Hematopoietic multipotent progenitor cell (in vitro differentiated cells): ENCODE data around the gene TMEM266. TPM values are rescaled to one million over a fixed set of nuclear protein-coding genes. Genes with fewer than 3 reads are reported as not detected.
"Not testable (repeated sequence)": the region's sequence is repeated elsewhere in the genome, so short reads cannot be mapped to it uniquely, and the experiment has no call there.

ENCODE experiments used
- DNase-seq, 3 donors: peaks; one replicate each; pipeline ENCODE4 v3.0.0-alpha.2; 2011 to 2015; ENCODE audit warnings: low read depth in 2 of 3, low spot score in 2 of 3
- total RNA-seq: library from RNA; depleted of rRNA; stranded (reverse); fragments of >200 nt; gene quantifications from one replicate; pipeline ENCODE4 v1.2.3, GENCODE V29; 2012

TMEM266 gene, protein sequence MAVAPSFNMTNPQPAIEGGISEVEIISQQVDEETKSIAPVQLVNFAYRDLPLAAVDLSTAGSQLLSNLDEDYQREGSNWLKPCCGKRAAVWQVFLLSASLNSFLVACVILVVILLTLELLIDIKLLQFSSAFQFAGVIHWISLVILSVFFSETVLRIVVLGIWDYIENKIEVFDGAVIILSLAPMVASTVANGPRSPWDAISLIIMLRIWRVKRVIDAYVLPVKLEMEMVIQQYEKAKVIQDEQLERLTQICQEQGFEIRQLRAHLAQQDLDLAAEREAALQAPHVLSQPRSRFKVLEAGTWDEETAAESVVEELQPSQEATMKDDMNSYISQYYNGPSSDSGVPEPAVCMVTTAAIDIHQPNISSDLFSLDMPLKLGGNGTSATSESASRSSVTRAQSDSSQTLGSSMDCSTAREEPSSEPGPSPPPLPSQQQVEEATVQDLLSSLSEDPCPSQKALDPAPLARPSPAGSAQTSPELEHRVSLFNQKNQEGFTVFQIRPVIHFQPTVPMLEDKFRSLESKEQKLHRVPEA
- not detected for total RNA-seq

DNA sequence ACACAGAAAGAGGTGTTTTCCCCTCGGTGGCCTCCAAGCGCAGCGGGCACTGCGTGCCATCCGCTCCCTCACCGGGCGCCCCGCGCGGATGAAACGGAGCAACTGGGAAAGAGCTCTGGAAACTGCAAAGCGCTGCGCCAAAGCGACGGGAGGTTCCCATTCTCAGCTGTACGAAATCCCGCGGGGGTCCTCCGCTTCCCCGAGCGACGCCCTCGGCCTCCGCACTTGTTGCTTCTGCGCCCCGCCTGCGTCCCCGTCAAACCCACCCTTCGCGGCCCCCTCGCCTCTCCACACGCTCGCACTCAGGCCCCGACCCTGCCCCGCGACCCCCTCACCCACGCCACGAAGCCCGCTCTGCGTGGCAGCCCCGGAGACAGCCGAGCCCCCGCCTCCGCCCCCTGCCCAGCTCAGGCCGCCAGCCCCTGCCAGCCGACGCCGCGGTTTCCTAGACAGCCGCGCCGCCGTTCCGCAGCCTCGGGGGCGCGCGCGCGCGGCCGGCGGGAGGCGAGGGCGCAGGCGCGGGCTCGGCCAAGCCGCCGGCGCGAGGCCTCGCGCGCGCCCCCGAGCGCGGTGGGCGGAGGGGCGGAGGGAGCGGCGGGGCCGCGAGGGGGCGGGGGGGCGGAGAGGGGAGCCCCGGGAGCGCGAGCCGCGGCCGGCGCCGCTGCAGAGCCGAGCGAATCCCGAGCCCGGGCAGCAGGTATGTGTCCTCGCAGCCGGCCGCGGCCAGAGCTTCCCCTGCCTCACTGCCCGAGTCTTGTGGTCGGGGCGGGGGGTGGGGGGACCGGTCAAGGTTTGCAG lies at the start of gene TMEM266:
Gene TMEM266 (plus strand): TSS at position 666 of the 798 bp plus-strand sequence. CDS start 74,279 bp downstream, outside the sequence.
- DNase-seq: peak in 2 of 3 donors; percentile 51 to 60

GRCh38 chr15:76010613-76011012 lies 49.2 kb upstream of the TMEM266 start:
- no peak for DNase-seq

DNA sequence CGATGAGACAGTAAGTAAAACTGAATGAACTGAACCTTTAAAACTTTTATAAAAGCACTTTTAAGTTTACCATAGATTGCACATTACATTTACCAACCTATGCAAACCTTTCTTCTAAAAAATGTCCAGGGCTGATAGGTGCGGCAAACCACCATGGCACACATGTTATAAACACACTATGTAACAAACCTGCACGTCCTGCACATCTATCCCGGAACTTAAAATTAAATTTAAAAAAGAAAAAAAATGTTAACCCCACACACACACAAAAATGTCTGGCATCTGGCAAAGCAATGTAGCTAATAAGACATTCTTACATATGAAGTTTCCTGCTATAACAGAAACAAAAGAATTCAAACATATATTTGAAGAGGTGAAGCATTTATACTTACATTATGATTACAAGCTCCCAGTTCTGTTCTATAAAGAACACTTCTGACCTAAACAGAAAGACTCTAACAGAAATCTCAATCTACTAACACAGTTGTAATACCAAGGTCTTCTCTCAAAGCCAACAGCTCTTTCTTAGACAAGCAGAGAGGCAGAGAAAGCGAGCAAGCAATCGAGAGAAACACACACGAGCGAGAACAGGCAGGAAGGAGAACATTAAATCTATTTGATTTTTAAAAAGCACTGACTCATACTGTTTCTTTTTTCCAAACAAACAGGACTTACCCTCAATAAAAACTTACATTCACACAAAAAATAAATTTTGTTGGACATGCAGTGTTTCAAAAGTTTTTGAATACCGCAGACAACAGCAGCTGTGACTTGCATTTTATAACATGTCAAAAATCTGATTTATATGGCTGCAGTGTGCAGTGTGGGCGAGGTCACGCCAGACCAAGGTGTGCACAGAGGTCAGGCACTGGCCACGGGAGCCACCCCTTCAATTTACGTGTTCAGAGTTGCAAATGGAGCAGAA lies 47.9 kb upstream of the TMEM266 start, which contains the start of gene NRG4:
Gene NRG4 (minus strand): TSS at position 798 of the 925 bp plus-strand sequence. CDS start 1,194 bp downstream, outside the sequence.
- DNase-seq: peak in 2 of 3 donors; percentile 24 to 57

GRCh38 chr15:76013470-76013869 lies 46.3 kb upstream of the TMEM266 start:
- not testable (repeated sequence) for DNase-seq

- no peak for DNase-seq
Measured at GRCh38 chr15:76024021-76024768, 35.6 kb upstream of the TMEM266 start.

- no peak for DNase-seq
Measured at GRCh38 chr15:76032046-76032445, 27.7 kb upstream of the TMEM266 start.

DNA sequence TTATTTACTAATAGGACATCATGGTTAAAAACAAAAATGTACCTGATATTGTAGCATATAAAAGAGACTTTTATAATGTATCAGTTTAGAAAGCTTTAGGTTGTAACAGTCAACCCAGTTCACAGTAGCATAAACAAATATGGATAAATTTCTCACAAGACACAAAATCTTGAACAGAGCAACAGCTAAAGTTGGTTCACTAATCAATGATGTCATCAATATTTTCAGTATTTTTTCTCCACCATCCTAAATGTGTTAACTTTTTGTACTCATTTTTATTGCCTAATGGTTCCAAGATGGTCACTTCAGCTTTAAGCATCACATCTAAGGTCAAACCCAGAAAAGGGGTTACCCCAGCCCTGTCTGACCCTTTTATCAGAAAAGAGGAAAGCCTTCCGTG lies 26.3 kb upstream of the TMEM266 start:
- no peak for DNase-seq

GRCh38 chr15:76034111-76034510 lies 25.7 kb upstream of the TMEM266 start:
- no peak for DNase-seq

- DNase-seq: no peak
Measured at GRCh38 chr15:76035593-76035992, 24.2 kb upstream of the TMEM266 start.

DNA sequence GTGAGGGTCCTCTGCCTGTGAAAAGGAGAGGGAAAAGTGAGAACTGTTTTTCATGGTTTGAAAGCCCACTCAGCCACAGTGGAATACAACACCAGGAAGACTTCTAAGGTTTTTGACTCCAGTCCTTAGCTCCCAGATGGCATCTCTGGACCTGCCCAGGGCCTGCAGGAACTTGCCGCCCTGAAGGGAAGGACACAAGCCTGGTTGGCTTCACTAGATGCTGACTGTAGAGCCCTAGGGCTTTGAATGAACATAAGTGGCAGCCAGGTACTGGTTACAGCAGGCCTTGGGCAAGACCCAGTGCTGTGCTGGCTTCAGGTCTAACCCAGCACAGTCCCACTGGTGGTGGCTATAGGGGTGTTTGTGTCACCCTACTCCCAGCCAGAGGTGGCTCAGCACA lies 21.3 kb upstream of the TMEM266 start:
- DNase-seq: no peak

DNA sequence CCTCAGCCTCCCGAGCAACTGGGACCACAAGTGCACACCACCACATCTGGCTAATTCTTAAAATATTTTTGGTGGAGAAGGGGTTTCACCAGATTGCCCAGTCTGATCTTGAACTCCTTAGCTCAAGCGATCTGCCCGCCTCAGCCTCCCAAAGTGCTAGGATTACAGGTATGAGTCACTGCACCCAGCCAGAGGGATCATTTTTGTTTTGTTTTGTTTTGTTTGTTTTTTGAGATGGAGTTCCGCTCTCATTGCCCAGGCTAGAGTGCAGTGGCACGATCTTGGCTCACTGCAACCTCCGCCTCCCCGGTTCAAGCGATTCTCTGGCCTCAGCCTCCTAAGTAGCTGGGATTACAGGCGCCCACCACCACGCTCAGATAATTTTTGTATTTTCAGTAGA lies 5.6 kb upstream of the TMEM266 start:
- DNase-seq: not testable (repeated sequence)

DNA sequence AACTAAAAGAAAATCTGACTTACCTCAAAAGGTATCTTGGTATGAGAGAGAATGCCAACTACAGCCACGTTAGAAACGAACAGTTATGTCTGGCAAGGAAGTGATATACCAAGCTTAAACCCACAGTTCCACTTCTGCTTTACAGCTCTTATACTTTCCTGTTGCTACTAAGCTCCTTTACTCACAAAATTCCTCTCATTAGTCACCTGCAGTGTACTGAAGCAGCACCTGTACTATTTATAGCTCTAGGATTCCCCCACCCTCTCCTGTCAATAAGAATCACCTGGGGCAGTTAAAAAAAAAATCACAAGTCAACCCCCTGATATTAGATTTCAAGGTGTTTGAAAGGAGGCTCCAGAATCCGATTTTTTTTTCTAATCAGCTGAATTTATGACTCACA lies 2.9 kb upstream of the TMEM266 start:
- DNase-seq: peak in 2 of 3 donors; percentile 55 to 70

GRCh38 chr15:76057332-76058000 lies 2.3 kb upstream of the TMEM266 start:
- DNase-seq: peak; percentile 19 to 75 (median 43)

- DNase-seq: peak in 2 of 3 donors; percentile 21 to 47
Measured at GRCh38 chr15:76058714-76059319, 968 bp upstream of the TMEM266 start.

- DNase-seq: peak in 2 of 3 donors; percentile 40 to 53
Measured at GRCh38 chr15:76060118-76060989, 569 bp downstream of the TMEM266 start.

DNA sequence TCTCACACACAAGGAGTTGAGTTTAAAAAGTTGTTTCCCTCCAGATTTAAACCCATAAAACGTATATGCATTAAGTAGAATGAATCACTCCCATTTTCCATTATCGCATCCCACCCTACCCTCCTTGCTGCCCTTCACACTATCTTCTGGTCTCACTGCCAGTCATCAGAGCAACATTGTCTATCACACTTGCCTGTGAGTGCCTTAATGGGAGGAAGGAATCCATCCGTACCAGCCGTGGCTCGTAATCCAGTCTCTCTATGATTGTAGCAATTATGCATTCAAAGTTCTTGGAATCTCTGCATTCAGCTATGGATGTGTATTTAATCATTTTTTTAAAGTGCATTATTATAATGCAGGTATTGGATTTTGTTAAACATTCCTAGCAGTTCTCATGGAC lies 1.9 kb downstream of the TMEM266 start:
- no peak for DNase-seq

- DNase-seq: no peak
Measured at GRCh38 chr15:76062286-76062685, 2.5 kb downstream of the TMEM266 start.
